Epidermal melanocyte (primary cell): ENCODE data around the gene GPR32.
"Not testable (repeated sequence)": the region's sequence is repeated elsewhere in the genome, so short reads cannot be mapped to it uniquely, and the experiment has no call there.

ENCODE experiments used
- DNase-seq: peaks from one replicate; pipeline ENCODE4 v3.0.0; 2011; ENCODE audit warnings: low spot score; ENCODE audit not compliant: insufficient read length

GPR32 gene

DNA sequence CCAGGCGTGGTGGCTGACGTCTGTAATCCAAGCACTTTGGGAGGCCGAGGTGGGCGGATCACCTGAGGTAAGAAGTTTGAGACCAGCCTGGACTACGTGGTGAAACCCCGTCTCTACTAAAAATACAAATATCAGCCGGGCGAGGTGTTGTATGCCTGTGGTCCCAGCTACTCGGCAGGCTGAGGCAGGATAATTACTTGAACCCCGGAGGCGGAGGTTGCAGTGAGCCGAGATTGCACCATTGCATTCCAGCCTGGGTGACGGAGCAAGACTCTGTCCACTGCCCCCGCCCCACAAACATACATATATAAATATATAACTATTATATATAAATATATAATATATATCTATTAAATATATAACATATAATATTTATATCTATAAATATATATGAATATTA lies 23.1 kb upstream of the GPR32 start:
- not testable (repeated sequence) for DNase-seq

DNA sequence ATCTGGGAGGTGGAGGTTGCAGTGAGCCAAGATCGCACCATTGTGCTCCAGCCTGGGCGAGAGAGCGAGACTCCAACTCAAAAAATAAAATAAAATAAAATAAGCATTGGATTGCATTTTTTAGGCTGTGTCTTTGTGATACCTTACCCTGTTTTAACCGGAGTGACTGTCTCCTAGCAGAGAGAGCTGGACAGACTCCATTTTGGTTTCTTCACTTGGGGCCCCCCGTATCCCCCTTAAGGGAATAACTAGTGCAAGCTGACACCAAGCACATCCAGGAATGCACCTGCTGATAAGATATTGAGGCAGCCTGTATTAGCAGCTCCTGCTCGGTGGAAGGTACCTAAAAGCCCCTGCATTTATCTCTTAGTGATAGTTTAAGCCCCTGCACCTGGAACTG lies 20.8 kb upstream of the GPR32 start:
- DNase-seq: no peak

DNA sequence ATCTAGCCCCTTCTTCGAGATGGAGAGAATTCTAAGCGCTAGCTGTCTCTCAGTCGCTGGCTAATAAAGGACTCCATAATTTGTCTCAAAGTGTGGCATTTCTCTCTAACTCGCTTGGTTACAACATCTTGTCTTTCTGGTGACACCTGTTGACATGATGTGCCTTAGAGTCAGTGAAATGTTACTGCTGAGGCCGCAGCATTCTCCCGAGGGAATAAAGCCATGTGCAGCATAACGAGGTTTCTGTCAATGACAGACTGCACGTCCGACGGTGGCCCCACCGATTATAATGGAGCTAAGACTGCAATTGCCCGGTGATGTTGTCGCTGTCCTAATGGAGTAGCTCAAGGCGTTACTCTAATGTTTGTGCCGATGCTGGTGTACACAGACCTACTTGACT lies 20.3 kb upstream of the GPR32 start:
- no peak for DNase-seq

DNA sequence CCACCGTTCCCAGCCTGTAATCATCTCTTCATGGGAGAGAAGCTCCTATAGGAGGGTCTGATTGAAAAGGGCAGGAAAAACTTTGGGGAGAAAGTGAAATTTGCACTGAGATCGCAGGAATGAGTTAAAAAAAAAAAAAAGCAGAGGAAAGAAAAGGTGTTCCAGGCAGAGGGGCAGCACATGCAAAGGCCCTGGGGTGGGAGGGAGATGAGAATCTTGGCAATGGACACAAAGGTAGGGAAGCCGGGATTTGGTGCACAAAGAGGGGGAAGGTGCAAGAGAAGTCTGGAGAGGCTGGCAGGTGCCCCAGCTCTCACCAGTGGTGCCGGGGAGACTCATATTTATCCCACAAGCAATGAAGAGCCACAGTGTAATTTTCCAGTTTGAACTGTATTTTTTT lies 16.4 kb upstream of the GPR32 start:
- DNase-seq: no peak

DNA sequence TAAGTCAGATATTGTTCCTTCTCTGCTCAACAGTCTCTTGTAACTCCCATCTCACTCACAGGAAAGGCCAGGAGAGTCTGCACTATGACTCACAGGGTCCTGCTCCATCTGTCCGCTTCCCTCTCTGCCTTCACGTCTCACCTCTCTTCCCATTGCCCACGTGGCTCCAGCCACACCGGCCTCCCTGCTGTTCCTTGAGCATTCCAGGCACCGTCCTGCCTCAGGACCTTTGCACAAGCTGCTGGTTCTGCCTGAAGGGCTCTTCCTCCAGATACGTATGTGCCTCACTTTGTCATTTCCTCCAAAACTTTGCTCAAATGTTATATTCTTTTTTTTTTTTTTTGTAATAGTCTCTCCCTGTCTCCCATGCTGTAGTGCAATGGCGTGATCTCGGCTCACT lies 14.0 kb upstream of the GPR32 start:
- not testable (repeated sequence) for DNase-seq

DNA sequence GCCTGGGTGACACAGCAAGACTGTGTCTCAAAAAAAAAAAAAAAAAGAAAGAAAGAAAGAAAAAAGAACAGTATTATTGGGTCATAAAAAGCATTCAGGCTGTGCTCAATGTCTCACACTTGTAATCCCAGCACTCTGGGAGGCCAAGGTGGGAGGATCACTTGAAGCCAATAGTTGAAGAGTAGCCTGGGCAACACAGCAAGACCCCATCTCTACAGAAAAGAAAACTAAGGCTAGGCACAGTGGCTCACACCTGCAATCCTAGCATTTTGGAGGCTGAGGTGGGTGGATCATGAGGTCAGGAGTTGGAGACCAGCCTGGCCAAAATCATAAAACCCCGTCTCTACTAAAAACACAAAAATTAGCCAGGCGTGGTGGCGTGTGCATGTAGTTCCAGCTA lies 12.6 kb upstream of the GPR32 start:
- not testable (repeated sequence) for DNase-seq

DNA sequence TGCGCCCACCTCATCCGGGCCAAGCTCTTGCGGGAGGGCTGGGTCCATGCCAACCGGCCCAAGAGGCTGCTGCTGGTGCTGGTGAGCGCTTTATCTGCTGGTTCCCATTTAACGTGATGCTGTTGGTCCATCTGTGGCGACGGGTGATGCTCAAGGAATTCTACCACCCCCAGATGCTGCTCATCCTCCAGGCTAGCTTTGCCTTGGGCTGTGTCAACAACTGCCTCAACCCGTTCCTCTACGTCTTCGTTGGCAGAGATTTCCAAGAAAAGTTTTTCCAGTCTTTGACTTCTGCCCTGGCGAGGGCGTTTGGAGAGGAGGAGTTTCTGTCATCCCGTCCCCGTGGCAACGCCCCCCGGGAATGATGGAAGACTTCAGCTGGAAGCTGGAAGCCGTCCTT lies 11.2 kb upstream of the GPR32 start:
- not testable (repeated sequence) for DNase-seq

DNA sequence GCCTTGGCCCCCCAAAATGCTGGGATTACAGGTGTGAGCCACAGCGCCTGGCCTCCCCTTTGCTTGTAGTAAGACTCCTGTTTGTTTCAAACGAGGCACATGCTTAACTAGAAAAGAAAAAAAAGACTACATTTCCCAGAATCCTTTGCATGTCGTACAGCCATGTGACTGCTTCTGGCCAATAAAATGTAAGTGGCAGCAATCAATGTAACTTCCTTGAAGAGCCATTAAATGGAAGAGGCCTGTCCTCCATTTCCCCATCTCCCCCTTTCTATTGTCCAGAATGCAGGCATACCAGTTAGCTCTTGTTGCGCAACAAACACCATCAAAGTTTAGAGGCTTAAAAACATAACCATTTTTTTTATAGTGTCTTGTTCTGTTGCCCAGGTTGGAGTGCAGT lies 10.4 kb upstream of the GPR32 start:
- no peak for DNase-seq

DNA sequence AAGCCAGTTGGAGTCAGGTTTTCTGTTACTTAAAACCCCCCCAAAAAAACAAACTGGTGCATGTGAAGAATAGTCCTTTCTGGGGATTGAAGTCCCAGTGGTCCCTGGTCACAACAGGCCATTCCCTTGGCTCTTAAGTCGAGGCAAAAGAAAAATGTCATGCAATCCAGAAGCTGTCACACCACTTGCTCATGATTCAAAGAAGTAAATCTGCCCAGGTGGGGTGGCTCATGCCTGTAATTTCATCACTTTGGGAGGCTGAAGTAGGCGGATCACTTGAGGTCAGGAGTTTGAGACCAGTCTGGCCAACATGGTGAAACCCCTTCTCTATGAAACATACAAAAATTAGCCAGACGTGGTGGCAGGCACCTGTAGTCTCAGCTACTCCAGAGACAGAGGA lies 8.8 kb upstream of the GPR32 start:
- not testable (repeated sequence) for DNase-seq

DNA sequence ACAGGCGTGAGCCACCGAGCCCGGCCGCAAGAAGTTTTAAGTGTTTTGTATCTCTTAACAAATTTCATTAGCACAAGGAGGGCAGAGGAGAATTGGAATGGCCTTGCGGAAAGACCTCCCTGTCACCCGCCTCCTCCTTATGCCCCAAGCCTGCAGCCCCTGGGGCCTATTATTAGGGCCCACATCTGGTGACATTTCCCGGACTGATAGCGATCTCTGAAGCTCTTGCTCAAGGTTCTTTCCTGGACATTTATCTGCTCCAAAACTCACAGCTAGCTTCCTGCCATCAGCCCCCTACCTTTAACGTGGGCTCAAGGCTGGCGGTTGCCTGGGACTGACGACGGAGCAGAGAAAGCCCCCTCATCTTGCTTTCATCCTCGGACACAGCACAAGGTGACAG lies 6.7 kb upstream of the GPR32 start:
- not testable (repeated sequence) for DNase-seq

DNA sequence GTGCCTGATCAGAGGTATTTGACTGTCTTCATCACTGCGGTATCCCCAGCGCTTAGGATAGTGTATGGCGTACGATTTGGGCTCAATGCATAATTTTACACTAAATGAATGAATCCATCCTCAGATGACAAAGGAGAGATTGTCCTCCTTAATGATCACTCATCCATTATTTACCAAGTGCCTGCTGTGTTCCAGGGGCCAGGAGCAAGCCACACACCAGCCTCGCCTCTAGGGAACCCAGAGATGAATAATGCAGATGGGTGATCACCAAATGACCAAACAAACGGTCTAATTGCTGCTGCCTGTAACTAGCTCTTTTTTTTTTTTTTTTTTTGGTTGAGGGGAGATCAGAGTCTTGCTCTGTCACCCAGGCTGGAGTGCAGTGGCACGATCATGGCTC lies 5.9 kb upstream of the GPR32 start:
- no peak for DNase-seq

DNA sequence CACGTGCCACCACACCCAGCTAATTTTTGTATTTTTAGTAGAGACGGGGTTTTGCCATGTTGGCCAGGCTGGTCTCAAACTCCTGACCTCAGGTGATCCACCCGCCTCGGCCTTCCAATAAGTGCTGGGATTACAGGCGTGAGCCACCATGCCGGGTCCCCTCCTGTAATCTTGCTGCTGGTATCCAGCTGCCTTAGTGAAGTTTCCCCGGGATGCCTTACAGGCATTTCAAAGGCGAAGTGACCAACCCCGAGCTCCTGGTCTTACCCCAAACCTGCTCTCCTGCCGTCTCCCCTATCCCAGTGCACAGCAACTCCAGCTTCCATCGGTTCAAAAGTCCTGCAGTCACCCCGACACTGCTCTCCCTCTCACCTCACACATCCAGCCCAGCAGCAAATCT lies 3.5 kb upstream of the GPR32 start:
- not testable (repeated sequence) for DNase-seq

DNA sequence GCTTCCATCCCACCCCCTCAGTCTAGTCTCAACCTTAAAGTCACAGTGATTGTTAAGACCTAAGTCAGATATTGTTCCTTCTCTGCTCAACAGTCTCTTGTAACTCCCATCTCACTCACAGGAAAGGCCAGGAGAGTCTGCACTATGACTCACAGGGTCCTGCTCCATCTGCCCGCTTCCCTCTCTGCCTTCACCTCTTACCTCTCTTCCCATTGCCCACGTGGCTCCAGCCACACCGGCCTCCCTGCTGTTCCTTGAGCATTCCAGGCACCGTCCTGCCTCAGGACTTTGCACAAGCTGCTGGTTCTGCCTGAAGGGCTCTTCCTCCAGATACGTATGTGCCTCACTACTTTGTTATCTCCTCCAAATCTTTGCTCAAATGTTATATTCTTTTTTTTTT lies 3.0 kb upstream of the GPR32 start:
- not testable (repeated sequence) for DNase-seq

DNA sequence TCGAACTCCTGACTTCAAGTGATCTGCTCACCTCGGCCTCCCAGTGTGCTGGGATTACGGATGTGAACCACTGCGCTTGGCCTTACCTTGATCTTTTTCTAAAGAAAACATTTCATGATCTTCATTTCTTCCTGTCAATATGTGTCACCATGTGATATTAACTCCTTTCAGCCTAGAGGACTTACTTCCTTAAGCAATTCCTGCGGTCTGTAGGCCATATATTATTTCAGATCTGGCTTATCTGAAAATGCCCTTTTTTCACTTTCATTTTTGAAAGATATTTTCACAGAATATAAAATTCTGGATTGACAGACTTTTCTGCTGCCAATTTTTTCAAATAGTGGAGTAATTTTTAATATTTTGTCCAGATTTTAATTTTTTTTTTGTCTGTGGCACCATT lies 2.0 kb upstream of the GPR32 start:
- no peak for DNase-seq

DNA sequence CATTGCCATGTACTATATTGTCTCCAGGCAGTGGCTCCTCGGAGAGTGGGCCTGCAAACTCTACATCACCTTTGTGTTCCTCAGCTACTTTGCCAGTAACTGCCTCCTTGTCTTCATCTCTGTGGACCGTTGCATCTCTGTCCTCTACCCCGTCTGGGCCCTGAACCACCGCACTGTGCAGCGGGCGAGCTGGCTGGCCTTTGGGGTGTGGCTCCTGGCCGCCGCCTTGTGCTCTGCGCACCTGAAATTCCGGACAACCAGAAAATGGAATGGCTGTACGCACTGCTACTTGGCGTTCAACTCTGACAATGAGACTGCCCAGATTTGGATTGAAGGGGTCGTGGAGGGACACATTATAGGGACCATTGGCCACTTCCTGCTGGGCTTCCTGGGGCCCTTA lies 624 bp downstream of the GPR32 start:
- DNase-seq: no peak

DNA sequence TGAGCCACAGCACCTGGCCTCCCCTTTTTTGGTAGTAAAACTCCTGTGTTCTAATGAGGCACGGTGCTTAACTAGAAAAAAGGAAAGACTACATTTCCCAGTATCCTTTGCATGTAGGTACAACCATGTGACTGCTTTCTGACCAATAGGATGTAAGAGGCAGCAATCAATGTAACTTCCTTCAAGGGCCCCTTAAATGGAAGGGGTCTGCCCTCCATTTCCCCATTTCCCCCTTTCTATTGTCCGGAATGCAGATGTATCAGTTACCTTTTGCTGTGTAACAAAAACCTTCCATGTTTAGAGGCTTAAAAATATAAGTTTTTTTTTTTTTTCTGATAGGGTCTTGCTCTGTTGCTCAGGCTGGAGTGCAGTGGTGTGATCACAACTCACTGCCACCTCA lies 2.2 kb downstream of the GPR32 start:
- DNase-seq: no peak

DNA sequence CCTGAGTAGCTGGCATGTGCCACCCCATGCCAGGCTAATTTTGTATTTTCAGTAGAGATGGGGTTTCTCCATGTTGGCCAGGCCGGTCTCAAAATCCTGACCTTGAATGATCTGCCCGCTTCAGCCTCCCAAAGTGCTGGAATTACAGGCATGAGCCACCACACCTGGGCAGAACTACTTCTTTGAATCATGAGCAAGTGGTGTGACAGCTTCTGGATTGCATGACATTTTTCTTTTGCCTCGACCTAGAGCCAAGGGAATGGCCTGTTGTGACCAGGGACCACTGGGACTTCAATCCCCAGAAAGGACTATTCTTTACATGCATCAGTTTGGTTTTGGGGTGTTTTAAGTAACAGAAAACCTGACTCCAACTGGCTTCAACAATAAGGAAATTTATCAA lies 2.6 kb downstream of the GPR32 start:
- DNase-seq: not testable (repeated sequence)

DNA sequence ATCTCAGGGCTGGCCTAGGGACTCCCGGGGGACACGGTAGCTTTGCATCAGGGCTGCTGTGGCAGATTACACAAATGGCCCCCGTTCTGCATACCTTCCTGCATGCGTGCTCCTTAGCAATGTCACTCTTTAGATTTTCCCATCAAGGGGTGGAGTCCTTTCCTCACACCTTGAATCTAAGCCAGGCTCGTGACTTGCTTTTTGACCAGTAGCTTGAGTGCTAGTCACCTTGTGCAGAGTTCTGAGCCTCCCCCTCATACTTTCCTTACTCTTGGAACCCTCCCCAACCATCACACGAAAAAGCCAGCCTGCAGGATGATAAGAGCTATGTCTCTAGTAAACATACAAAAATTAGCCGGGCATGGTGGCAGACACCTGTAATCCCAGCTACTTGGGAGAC lies 3.2 kb downstream of the GPR32 start:
- DNase-seq: not testable (repeated sequence)

DNA sequence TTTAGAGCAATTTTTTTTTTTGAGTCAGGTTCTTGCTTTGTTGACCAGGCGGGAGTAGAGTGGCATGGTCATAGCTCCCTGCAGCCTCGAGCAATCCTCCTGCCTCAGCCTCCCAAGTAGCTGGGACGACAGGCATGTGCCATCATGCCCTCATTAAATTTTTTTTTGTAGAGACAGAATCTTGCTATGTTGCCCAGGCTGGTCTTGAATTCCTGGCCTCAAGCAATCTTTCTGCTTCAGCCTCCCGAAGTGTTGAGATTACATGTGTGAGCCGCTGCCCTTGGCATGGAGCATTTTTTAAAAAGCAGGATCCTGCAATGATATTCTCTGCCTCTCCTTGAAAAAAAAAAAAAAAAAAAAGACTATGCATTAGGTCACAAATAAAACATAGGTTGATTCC lies 5.9 kb downstream of the GPR32 start:
- no peak for DNase-seq

DNA sequence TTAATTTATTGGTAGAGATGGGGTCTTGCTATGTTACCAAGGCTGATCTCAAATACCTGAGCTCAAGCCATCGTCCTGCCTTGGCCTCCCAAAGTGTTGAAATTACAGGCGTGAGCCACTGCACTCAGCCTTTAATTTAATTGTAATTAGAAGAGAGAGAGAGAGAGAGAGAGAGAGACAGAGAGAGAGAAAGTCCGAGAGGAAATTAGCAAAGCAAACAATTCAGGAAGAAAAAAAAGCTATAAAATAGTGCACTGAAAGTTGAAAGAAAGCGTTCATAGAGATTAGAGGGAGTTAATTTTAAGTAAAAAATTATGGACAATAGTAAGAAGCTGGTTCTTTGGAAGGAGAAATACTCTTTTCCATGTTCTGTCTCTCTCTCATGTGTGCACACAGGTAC lies 7.0 kb downstream of the GPR32 start:
- DNase-seq: no peak

DNA sequence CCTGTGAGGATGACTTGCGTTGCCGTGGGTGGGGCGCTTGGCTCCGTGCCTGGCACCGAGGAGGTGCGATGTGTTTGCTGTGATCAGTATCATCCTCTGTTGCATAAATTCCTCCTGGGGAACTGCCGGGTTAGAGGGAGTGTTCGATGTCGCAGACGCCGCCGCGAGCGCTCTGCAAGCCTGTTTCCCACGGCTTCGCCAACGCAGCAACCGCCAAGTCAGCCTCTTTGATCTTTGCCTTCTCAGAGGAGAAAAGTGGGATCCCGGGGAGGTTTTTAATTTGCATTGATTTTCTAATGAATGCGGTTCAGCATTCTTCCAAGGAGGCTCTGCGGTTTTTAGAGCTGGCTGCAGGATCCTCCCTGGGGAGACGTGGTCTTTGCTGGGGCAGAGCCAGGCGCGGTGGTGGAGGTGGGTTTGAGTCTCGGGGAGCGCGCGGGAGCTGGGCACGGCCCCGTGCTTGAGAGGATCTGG lies 7.6 kb downstream of the GPR32 start:
- DNase-seq: no peak

DNA sequence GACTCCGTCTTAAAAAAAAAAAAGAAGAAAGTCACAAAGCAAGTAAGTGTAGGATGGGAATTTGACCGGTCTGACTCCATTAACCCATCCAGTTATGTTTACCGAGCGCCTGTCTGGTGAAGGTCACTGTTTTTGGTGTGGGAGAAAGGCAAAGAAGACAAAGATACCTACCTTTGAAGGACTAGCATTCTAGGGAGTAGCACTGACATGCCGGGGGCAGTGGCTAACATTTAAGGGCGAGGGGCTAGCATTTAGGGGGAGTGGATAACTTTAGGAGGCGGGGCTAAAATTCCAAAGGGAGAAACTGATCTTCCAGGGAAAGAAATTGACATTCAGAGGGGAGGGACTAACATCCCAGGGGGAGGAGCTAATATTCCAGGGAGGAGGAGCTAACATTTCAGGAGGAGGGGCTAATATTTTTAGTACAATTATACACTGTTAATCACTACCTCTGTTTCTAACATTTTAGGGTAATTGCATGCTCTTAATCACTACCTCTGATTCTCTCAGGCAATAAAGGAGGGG lies 8.7 kb downstream of the GPR32 start:
- no peak for DNase-seq

DNA sequence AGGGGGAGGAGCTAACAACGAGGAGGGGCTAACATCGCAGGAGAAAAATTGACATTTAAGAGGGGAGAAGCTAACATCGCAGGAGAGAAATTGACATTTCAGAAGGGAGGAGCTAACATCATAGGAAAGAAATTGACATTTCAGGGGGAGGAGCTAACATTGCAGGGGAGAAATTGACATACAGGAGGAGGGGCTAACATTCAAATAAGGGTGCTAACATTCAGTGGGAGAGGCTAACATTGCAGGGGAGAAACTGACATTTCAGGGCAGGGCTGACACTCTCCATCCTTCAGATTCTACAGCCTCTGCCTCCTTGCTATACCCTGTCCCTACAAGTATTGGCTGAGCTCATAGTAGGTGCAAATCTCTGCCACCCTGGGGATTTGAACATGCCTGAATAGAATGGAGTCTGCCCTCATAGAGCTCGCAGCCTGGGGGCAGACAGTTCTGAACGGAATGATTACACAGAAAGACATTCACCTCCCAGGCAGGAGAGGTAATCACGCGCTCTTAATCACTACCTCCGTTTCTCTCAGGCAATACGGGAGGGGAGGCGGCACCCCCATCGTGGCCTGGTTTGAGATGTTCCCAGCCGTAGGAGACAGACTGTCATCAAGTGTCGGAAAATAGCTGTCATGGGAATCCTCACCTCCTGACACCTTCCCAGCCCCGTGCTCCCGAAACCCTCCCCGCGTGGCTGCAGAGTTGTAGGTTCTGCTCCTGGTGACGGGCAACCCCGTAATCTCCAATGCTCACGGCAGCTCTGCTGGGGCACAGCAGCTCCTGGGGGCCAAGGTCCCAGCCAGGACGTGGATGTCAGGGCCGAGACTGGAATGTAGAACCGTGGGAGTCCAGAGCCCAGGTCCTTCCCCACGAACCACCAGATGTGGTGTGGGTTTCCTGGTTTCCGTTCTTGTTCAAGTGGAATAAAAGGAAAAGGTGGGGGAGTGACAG lies 9.5 kb downstream of the GPR32 start:
- no peak for DNase-seq
